ENCODE data around the gene MAST3. TPM values are rescaled to one million over a fixed set of nuclear protein-coding genes. Genes with fewer than 3 reads are reported as not detected.
A peak's percentile ranks its signal among the peaks of the same experiment; 100 is the strongest.

Gene MAST3
- polyA plus RNA-seq, 1 donor from 2014 or later: 2.3 TPM

GRCh38 chr19:18109733-18110608 lies 12.4 kb downstream of the MAST3 start:
- peak overlapping the region; percentile 84 for H3K4me3 ChIP-seq (ENCODE audit: low read length)
- no peaks in the 10 kb centered on the region for H4K20me1 ChIP-seq (ENCODE audit: insufficient read depth)
- no peak overlapping the region for H3K27ac ChIP-seq (ENCODE audit: low read length)
- no peaks in the 10 kb centered on the region for H3K9me3 ChIP-seq (ENCODE audit: low read length)
- no peaks in the 10 kb centered on the region for H3K36me3 ChIP-seq (ENCODE audit: insufficient read depth, low read length)
- H3K4me2 ChIP-seq (ENCODE audit: low read length): peak overlapping the region; percentile 42
- H3K27me3 ChIP-seq (ENCODE audit: insufficient read depth, low read depth, low read length): peaks cover 21% of the 10 kb centered on the region
- peak overlapping the region; percentile 34 for H2AFZ ChIP-seq (ENCODE audit: low read depth, low read length)
- no peaks in the 10 kb centered on the region for H3K79me2 ChIP-seq (replicated peaks; ENCODE audit: insufficient read depth, low read length)
- H3K9me2 ChIP-seq (ENCODE audit: insufficient read depth, low read length): no peaks in the 10 kb centered on the region
- peak overlapping the region; percentile 71 for H3K9ac ChIP-seq (ENCODE audit: low read length)
- TF ChIP-seq POLR2AphosphoS5 (IDR thresholded peaks at IDR 0.05): no peak
- no peak for TF ChIP-seq RAD21 (conservative IDR thresholded peaks at IDR 0.05)
- no peak for TF ChIP-seq REST (IDR thresholded peaks at IDR 0.05; ENCODE audit: borderline replicate concordance)
- no peak for TF ChIP-seq EZH2 (IDR thresholded peaks at IDR 0.05; ENCODE audit: borderline replicate concordance, insufficient read depth, low read length, poor library complexity, severe bottlenecking)
- TF ChIP-seq CTCF (IDR thresholded peaks at IDR 0.05; ENCODE audit: poor library complexity, severe bottlenecking): no peak
- TF ChIP-seq EP300 (conservative IDR thresholded peaks at IDR 0.05; ENCODE audit: poor library complexity, severe bottlenecking): no peak
- no peak for TF ChIP-seq SMC3 (conservative IDR thresholded peaks at IDR 0.05; ENCODE audit: poor library complexity)
- TF ChIP-seq TAF1 (IDR thresholded peaks at IDR 0.05; ENCODE audit: low read depth): no peak
- TF ChIP-seq MXI1 (conservative IDR thresholded peaks at IDR 0.05; ENCODE audit: poor library complexity, severe bottlenecking): no peak
- no peaks in the 10 kb centered on the region for H3F3A ChIP-seq (ENCODE audit: insufficient read depth, low read length, poor library complexity, severe bottlenecking)

GRCh38 chr19:18110609-18111232 lies 13.1 kb downstream of the MAST3 start:
- H2AFZ ChIP-seq (ENCODE audit: low read depth, low read length): no peak overlapping the region
- peak overlapping the region; percentile 71 for H3K9ac ChIP-seq (ENCODE audit: low read length)
- no peak for TF ChIP-seq TAF1 (IDR thresholded peaks at IDR 0.05; ENCODE audit: low read depth)
- no peak for TF ChIP-seq EP300 (conservative IDR thresholded peaks at IDR 0.05; ENCODE audit: poor library complexity, severe bottlenecking)
- TF ChIP-seq RAD21 (conservative IDR thresholded peaks at IDR 0.05): no peak
- TF ChIP-seq REST (IDR thresholded peaks at IDR 0.05; ENCODE audit: borderline replicate concordance): no peak
- no peak for TF ChIP-seq CTCF (IDR thresholded peaks at IDR 0.05; ENCODE audit: poor library complexity, severe bottlenecking)
- TF ChIP-seq MXI1 (conservative IDR thresholded peaks at IDR 0.05; ENCODE audit: poor library complexity, severe bottlenecking): no peak
- TF ChIP-seq SMC3 (conservative IDR thresholded peaks at IDR 0.05; ENCODE audit: poor library complexity): no peak
- no peak for TF ChIP-seq EZH2 (IDR thresholded peaks at IDR 0.05; ENCODE audit: borderline replicate concordance, insufficient read depth, low read length, poor library complexity, severe bottlenecking)
- TF ChIP-seq POLR2AphosphoS5 (IDR thresholded peaks at IDR 0.05): no peak

More at GRCh38 chr19:18110609-18111232, 13.1 kb downstream of the MAST3 start:
- Histone ChIP-seq H4K20me1 (ENCODE audit: insufficient read depth) (no peaks in the 10 kb centered on the region), H3K27ac (ENCODE audit: low read length) (no peak overlapping the region), H3K9me2 (ENCODE audit: insufficient read depth, low read length) (no peaks in the 10 kb centered on the region), H3K36me3 (ENCODE audit: insufficient read depth, low read length) (no peaks in the 10 kb centered on the region), H3K27me3 (ENCODE audit: insufficient read depth, low read depth, low read length) (peaks cover 21% of the 10 kb centered on the region), H3F3A (ENCODE audit: insufficient read depth, low read length, poor library complexity, severe bottlenecking) (no peaks in the 10 kb centered on the region), H3K79me2 (replicated peaks; ENCODE audit: insufficient read depth, low read length) (no peaks in the 10 kb centered on the region), H3K4me3 (ENCODE audit: low read length) (peak overlapping the region; percentile 84), H3K9me3 (ENCODE audit: low read length) (no peaks in the 10 kb centered on the region), H3K4me2 (ENCODE audit: low read length) (peak overlapping the region; percentile 39)
